ENCODE data around the gene ADAMTS18. TPM values are rescaled to one million over a fixed set of nuclear protein-coding genes. Genes with fewer than 3 reads are reported as not detected.

Gene ADAMTS18
- total and polyA plus RNA-seq, 9 of the 15 experiments (the other 6 are each of a cell fraction or from before 2014, with no cell fraction given), result not detected

GRCh38 chr16:77470851-77471250 lies 36.0 kb upstream of the ADAMTS18 start (continued):
- no peak for TF ChIP-seq ZNF143 (CRISPR knock-in tag; IDR thresholded peaks at IDR 0.05)
- TF ChIP-seq NFIX (CRISPR knock-in tag; IDR thresholded peaks at IDR 0.05; ENCODE audit: low read depth), result no peak
- no peak for TF ChIP-seq SFPQ (IDR thresholded peaks at IDR 0.05; ENCODE audit: low read depth, low read length)
- TF ChIP-seq C11orf30 (IDR thresholded peaks at IDR 0.05; ENCODE audit: low read depth), result no peak
- no peak for TF ChIP-seq ZC3H8 (IDR thresholded peaks at IDR 0.05)
- TF ChIP-seq, protein P1, sequence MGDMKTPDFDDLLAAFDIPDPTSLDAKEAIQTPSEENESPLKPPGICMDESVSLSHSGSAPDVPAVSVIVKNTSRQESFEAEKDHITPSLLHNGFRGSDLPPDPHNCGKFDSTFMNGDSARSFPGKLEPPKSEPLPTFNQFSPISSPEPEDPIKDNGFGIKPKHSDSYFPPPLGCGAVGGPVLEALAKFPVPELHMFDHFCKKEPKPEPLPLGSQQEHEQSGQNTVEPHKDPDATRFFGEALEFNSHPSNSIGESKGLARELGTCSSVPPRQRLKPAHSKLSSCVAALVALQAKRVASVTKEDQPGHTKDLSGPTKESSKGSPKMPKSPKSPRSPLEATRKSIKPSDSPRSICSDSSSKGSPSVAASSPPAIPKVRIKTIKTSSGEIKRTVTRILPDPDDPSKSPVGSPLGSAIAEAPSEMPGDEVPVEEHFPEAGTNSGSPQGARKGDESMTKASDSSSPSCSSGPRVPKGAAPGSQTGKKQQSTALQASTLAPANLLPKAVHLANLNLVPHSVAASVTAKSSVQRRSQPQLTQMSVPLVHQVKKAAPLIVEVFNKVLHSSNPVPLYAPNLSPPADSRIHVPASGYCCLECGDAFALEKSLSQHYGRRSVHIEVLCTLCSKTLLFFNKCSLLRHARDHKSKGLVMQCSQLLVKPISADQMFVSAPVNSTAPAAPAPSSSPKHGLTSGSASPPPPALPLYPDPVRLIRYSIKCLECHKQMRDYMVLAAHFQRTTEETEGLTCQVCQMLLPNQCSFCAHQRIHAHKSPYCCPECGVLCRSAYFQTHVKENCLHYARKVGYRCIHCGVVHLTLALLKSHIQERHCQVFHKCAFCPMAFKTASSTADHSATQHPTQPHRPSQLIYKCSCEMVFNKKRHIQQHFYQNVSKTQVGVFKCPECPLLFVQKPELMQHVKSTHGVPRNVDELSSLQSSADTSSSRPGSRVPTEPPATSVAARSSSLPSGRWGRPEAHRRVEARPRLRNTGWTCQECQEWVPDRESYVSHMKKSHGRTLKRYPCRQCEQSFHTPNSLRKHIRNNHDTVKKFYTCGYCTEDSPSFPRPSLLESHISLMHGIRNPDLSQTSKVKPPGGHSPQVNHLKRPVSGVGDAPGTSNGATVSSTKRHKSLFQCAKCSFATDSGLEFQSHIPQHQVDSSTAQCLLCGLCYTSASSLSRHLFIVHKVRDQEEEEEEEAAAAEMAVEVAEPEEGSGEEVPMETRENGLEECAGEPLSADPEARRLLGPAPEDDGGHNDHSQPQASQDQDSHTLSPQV (IDR thresholded peaks at IDR 0.05), result no peak
- no peak for TF ChIP-seq MBD2 (IDR thresholded peaks at IDR 0.05; ENCODE audit: borderline replicate concordance, low read depth)
